IPS-20b (cell line): ENCODE results near the gene INTS15.

Experiments
- H3K27ac ChIP-seq: one replicate; pipeline ENCODE4 v1.5.1; 2013; ENCODE audit warnings: low read length
- H3K27me3 ChIP-seq: 2 replicates; pipeline ENCODE4 v1.6.1; 2013; ENCODE audit warnings: mild to moderate bottlenecking, low read length, inconsistent platforms; ENCODE audit not compliant: insufficient read depth
- H3K36me3 ChIP-seq: 2 replicates; pipeline ENCODE4 v1.6.1; 2013; ENCODE audit warnings: low read depth, mild to moderate bottlenecking, inconsistent platforms, low read length, moderate library complexity; ENCODE audit not compliant: insufficient read depth
- H3K4me1 ChIP-seq: 2 replicates; pipeline ENCODE4 v1.6.1; 2013; ENCODE audit warnings: mild to moderate bottlenecking, control low read depth, inconsistent platforms, low read length, moderate library complexity; ENCODE audit not compliant: insufficient read depth
- H3K4me3 ChIP-seq: 2 replicates; pipeline ENCODE4 v1.5.1; 2013; ENCODE audit warnings: mild to moderate bottlenecking, low read length, inconsistent platforms
- H3K9ac ChIP-seq: 2 replicates; pipeline ENCODE4 v1.6.1; 2013; ENCODE audit warnings: low read depth, mild to moderate bottlenecking, inconsistent platforms, low read length, moderate library complexity
- H3K9me3 ChIP-seq: 2 replicates; pipeline ENCODE4 v1.6.1; 2013; ENCODE audit warnings: mild to moderate bottlenecking, low read depth, low read length, inconsistent platforms; ENCODE audit not compliant: insufficient read depth

Gene INTS15

GRCh38 chr7:6641305-6642035 lies 51.6 kb downstream of the INTS15 start:
- no peak overlapping the region for H3K9ac ChIP-seq
- H3K9me3 ChIP-seq = no peaks in the 10 kb centered on the region
- no peak overlapping the region for H3K4me3 ChIP-seq
- H3K4me1 ChIP-seq = no peaks in the 10 kb centered on the region
- peaks cover 29% of the 10 kb centered on the region for H3K36me3 ChIP-seq
- no peak overlapping the region for H3K27ac ChIP-seq
- no peaks in the 10 kb centered on the region for H3K27me3 ChIP-seq

GRCh38 chr7:6642239-6642839 lies 52.5 kb downstream of the INTS15 start:
- no peak overlapping the region for H3K4me3 ChIP-seq
- H3K9ac ChIP-seq = no peak overlapping the region
- H3K9me3 ChIP-seq = no peaks in the 10 kb centered on the region
- no peaks in the 10 kb centered on the region for H3K4me1 ChIP-seq
- H3K36me3 ChIP-seq = peaks cover 29% of the 10 kb centered on the region
- no peaks in the 10 kb centered on the region for H3K27me3 ChIP-seq
- H3K27ac ChIP-seq = no peak overlapping the region

GRCh38 chr7:6642861-6643640 lies 53.2 kb downstream of the INTS15 start:
- Histone ChIP-seq H3K27ac (no peak overlapping the region), H3K36me3 (peaks cover 29% of the 10 kb centered on the region), H3K9me3 (no peaks in the 10 kb centered on the region), H3K4me1 (no peaks in the 10 kb centered on the region), H3K9ac (no peak overlapping the region), H3K27me3 (no peaks in the 10 kb centered on the region), H3K4me3 (no peak overlapping the region)

- Histone ChIP-seq H3K4me3 (no peak overlapping the region), H3K9ac (no peak overlapping the region), H3K27me3 (no peaks in the 10 kb centered on the region), H3K9me3 (no peaks in the 10 kb centered on the region), H3K4me1 (no peaks in the 10 kb centered on the region), H3K27ac (no peak overlapping the region), H3K36me3 (peaks cover 29% of the 10 kb centered on the region)
Observed at GRCh38 chr7:6643915-6644625, 54.2 kb downstream of the INTS15 start.

GRCh38 chr7:6644728-6645127 lies 54.9 kb downstream of the INTS15 start:
- no peak overlapping the region for H3K4me3 ChIP-seq
- no peak overlapping the region for H3K27ac ChIP-seq
- H3K36me3 ChIP-seq = peaks cover 29% of the 10 kb centered on the region
- no peaks in the 10 kb centered on the region for H3K9me3 ChIP-seq
- no peak overlapping the region for H3K9ac ChIP-seq
- no peaks in the 10 kb centered on the region for H3K27me3 ChIP-seq
- H3K4me1 ChIP-seq = no peaks in the 10 kb centered on the region

GRCh38 chr7:6646465-6646864 lies 56.6 kb downstream of the INTS15 start:
- no peak overlapping the region for H3K9ac ChIP-seq
- H3K4me3 ChIP-seq = no peak overlapping the region
- no peak overlapping the region for H3K27ac ChIP-seq
- H3K4me1 ChIP-seq = no peaks in the 10 kb centered on the region
- H3K27me3 ChIP-seq = no peaks in the 10 kb centered on the region
- peaks cover 29% of the 10 kb centered on the region for H3K36me3 ChIP-seq
- no peaks in the 10 kb centered on the region for H3K9me3 ChIP-seq

GRCh38 chr7:6647080-6647479 lies 57.3 kb downstream of the INTS15 start:
- Histone ChIP-seq H3K36me3 (peaks cover 29% of the 10 kb centered on the region), H3K9ac (no peak overlapping the region), H3K27ac (no peak overlapping the region), H3K27me3 (no peaks in the 10 kb centered on the region), H3K4me1 (no peaks in the 10 kb centered on the region), H3K9me3 (no peaks in the 10 kb centered on the region), H3K4me3 (no peak overlapping the region)

- no peaks in the 10 kb centered on the region for H3K27me3 ChIP-seq
- peaks cover 30% of the 10 kb centered on the region for H3K36me3 ChIP-seq
- H3K27ac ChIP-seq = no peak overlapping the region
- no peaks in the 10 kb centered on the region for H3K9me3 ChIP-seq
- no peak overlapping the region for H3K9ac ChIP-seq
- no peak overlapping the region for H3K4me3 ChIP-seq
- no peaks in the 10 kb centered on the region for H3K4me1 ChIP-seq
Observed at GRCh38 chr7:6647541-6647940, 57.7 kb downstream of the INTS15 start.

- Histone ChIP-seq H3K9ac (no peak overlapping the region), H3K4me3 (no peak overlapping the region), H3K36me3 (peaks cover 25% of the 10 kb centered on the region), H3K27me3 (no peaks in the 10 kb centered on the region), H3K27ac (no peak overlapping the region), H3K9me3 (no peaks in the 10 kb centered on the region), H3K4me1 (no peaks in the 10 kb centered on the region)
Observed at GRCh38 chr7:6648066-6648814, 58.4 kb downstream of the INTS15 start.

GRCh38 chr7:6648815-6649104 lies 58.9 kb downstream of the INTS15 start:
- peaks cover 20% of the 10 kb centered on the region; the same call in 1 of the 2 replicates for H3K36me3 ChIP-seq
- H3K27me3 ChIP-seq = no peaks in the 10 kb centered on the region
- H3K4me3 ChIP-seq = no peak overlapping the region
- no peak overlapping the region for H3K9ac ChIP-seq
- H3K27ac ChIP-seq = no peak overlapping the region
- H3K9me3 ChIP-seq = no peaks in the 10 kb centered on the region
- no peaks in the 10 kb centered on the region for H3K4me1 ChIP-seq

- Histone ChIP-seq H3K36me3 (peaks cover 16% of the 10 kb centered on the region; the same call in 1 of the 2 replicates), H3K9me3 (no peaks in the 10 kb centered on the region), H3K27ac (no peak overlapping the region), H3K27me3 (no peaks in the 10 kb centered on the region), H3K9ac (no peak overlapping the region), H3K4me3 (no peak overlapping the region), H3K4me1 (no peaks in the 10 kb centered on the region)
Observed at GRCh38 chr7:6649241-6649961, 59.6 kb downstream of the INTS15 start.
